ENCODE data around the gene FRYL.
"Not testable (repeated sequence)": the region's sequence is repeated elsewhere in the genome, so short reads cannot be mapped to it uniquely, and the experiment has no call there.

The FRYL gene

DNA sequence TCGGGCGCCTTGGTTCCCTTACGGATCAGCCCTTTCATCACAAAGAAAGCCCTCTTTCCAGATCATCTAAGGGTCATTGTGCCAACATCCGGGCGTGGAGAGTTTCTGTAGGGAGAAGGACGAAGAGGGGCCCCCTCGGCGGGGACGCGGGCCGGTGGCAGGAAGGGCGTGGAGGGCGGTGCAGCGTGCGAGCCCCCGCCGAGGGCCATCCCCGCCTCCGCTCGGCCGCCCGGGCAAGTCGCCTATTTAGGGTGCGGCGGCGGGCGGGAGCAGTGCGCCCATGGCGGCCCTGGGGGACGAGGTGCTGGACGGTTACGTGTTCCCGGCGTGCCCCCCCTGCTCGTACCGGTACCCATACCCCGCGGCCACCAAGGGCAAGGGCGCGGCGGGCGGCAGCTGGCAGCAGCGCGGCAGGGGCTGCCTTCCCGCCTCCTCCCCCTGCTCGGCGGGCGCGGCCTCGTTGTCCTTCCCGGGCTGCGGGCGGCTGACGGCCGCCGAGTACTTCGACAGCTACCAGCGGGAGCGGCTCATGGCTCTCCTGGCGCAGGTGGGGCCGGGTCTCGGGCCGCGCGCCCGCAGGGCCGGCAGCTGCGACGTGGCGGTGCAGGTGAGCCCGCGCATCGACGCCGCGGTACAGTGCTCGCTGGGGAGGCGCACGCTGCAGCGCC, 289.9 kb downstream of the FRYL start, which contains the start of gene ZAR1:
Gene ZAR1 (plus strand): TSS at position 241 of the 668 bp plus-strand sequence. CDS start 40 bp downstream, at position 281.
- DNase-seq (ENCODE audit: low read depth): no peak

DNA sequence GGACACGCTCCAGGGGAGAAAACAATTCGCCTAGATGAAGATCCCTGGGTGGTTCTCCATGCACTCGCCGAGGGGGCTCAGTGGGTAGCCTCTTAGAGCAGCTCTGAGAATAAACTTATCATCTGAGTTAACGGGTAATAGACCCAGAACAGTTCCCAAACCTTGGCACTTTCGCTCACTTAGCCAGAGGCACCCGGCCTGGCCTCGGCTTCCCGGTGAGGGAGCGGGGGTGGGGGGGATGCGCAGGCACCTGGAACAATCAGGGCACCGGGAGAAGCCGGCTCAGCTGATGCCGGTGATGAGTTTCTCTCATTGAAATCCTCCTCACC, 290.4 kb downstream of the FRYL start:
- no peak for DNase-seq (ENCODE audit: low read depth)

DNA sequence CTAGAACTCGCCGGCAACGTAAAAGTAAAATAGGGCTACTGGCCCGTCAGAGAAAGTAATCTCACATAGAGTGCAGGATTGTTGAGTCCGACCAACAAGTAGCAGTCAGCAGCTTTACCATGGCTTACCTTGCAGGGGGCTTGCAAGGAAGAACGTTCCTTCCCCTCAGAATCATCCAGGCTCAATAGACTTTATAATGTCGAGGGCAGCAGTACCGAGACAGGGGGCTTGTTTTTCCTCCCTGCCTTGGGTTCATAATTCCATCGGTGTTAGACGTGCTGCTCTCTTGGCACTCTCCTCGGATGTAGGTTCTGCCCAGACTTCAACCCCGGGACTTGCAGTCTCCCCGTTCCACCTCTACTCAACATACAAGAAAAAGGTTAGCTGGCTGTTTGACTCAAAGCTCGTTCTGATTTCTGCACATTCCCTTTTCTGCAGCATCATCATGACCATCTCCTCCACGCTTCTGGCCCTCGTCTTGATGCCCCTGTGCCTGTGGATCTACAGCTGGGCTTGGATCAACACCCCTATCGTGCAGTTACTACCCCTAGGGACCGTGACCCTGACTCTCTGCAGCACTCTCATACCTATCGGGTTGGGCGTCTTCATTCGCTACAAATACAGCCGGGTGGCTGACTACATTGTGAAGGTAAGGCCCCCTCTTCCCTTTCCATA, 295.4 kb downstream of the FRYL start:
- DNase-seq (ENCODE audit: low read depth): no peak

DNA sequence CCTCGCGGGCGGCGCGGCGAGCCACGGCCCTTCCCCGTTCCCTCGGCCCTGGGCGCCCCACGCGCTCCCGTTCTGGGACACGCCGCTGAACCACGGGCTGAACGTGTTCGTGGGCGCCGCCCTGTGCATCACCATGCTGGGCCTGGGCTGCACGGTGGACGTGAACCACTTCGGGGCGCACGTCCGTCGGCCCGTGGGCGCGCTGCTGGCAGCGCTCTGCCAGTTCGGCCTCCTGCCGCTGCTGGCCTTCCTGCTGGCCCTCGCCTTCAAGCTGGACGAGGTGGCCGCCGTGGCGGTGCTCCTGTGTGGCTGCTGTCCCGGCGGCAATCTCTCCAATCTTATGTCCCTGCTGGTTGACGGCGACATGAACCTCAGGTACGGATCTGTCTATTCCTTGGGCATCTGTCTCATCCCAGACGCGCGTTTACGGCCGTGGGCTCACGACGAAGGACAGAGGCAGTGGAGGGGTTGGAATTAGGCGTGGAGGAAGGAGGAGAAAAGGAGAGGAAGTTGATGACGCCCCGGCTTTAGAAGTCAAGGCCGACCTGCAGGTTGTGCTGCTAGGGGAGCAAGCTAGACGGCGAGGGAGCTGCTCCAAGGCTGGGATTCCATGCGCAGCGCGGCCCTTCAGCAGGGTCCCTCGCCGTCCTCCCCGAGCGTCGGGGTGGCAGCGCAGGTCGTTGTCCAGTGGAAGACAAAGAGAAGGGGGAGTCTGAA, 296.1 kb downstream of the FRYL start:
- DNase-seq (ENCODE audit: low read depth): no peak

DNA sequence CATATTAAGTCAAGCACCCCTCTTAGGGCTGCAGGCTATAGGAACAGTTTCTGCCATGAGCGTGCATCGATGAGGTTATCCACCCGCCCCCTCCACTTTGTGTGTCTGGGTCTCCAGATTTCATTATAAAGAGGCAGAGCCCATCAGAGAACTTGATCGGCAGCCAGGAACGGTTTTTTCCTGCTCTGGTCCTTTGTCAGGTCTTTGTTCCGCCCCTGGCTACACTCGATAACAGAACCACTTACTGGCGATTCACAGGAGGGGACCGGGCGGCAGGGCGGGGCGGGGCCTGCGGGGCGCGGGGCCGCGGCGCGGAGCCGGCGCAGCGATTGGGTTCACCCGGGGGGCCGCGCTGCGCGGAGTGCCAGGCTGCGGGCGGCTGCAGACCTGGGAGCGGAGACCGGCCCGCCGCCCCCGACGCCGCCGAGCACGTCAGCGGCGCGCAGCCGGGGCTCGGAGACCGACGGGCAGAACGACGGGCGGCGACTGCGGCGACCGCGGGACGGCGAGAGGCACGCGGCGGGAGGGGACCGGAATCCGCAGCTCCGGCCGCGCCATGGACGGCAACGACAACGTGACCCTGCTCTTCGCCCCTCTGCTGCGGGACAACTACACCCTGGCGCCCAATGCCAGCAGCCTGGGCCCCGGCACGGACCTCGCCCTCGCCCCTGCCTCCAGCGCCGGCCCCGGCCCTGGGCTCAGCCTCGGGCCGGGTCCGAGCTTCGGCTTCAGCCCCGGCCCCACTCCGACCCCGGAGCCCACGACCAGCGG, 296.9 kb downstream of the FRYL start, which contains the start of gene SLC10A4:
Gene SLC10A4 (plus strand): TSS at position 338 of the 771 bp plus-strand sequence. CDS start 219 bp downstream, at position 557.
- DNase-seq (ENCODE audit: low read depth): no peak

DNA sequence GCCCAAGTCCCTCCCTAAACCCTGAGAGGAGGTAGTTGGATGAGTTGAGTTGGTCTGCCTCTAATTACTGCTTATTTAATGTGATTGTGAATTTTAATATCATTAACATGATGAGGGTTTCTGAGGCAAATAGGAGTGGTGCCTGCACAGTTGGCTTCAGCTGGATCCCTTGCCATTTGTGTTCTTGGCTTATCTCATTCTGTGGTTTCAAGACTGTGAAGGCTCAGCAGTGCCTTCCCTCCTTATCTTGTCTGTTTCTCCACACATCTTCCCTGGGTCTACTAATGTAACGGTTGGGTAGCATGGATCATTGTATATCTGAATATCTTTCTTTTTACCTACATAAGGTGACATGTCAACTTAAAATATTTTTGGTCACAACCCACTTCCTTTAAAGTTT, 298.5 kb downstream of the FRYL start:
- no peak for DNase-seq (ENCODE audit: low read depth)

DNA sequence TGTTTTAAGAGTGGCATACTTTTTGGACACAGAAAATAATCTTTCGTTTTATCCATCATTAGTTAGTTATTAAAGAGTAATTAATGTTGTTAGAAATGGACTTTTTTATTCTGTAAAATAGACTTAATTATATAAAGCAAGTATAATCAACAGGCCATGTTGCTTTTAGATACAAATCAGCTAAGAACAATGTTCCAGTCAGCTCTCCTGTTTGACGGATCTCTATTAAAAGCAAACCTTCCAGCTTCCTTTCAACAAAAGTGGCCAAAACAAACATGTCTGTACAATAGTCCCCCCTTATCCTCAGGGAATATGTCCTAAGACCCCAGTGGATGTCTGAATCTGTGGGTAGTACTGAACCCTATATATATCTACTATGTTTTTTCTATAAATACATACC, 301.8 kb downstream of the FRYL start:
- DNase-seq (ENCODE audit: low read depth): no peak

DNA sequence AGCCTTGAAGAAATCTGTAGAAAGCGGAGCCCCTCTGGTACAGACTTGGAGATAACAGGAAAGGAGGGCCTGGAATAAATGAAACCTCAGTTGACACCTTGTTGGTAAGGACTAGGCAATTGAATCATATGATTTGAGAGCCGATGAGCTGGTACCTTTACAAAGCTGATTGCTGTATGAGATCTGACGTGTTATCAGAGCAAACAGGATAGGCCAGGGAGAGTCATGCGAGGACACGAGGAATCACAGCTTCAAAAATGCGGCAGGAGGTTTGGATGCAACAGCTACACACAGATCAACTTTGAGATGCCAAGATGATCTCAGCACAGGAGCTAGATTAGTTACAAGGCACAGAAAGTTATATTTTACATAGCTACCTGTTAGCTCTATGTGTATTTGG, 304.3 kb downstream of the FRYL start:
- no peak for DNase-seq (ENCODE audit: low read depth)

DNA sequence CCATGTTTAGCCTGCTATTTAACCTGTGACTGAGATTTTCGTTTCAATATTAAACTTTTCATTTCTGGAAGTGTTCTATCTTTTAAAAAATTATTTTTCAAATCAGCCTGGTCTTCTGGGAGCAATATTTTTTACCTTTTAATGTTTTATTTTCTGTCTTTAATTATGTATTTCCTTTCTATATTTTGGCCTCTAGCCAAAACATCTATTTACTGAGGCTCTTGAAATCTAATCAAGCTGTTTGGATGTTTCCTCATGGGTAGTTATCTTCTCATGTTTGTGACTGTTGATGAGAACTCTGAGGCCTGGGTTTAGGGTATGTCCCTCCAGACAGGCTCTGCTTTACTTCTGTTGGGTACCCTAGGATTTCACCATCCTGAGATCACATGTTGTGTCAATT, 307.3 kb downstream of the FRYL start:
- no peak for DNase-seq (ENCODE audit: low read depth)

DNA sequence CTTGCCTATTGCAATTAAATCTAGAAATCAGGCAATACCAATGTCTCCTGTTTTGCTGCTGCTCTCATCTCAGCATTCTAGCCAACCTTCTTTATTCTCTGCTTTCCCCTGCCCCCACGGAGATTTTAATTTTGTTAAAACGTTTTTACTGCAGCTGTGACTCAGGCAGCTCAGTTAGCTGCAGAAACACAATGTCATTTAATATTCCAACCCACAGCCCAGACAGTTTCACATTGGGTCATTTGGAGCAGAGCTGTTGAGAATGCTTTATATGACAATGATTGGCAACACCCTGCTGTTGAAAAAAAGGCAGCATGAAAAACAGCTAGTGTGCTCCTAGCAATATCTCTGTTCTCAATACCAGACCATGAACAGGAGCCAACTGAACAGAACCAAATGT, 309.5 kb downstream of the FRYL start:
- DNase-seq (ENCODE audit: low read depth): no peak

DNA sequence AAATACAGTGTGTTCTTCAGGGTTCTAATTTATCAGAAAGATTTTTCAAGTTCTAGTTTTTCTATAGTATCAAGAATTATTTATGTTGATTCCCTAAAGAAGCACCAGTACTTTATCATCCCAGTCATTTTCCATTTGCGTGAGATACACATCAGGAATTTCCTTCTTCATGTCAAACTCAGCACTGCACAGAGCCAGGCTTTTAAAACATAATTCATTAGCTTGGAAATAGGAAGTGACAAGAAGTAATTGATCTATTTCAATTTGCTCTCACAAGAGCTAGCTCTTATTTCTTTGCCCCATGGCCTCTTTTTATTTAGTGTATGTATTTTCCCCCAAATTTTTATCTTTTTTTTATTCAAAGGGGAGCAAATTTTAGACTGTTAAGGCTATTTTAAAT, 309.9 kb downstream of the FRYL start:
- no peak for DNase-seq (ENCODE audit: low read depth)

DNA sequence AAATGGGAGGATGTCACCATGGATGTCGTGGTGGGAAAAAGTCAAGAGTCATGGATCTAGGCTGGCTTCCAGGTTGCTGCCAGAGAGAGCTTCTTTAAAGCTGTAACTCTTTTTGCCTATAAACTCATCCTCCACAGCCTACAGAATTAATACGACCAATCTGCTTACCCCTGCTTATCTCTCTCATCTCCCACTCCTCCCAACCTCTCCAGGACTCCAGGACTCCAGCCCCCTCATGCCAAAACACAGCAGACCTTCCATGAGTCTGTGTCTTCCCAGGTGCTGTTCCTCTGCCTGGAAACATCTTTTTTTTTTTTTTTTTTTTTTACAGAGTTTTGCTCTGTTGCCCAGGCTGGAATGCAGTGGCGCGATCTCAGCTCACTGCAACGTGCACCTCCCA, 312.2 kb downstream of the FRYL start:
- no peak for DNase-seq (ENCODE audit: low read depth)

DNA sequence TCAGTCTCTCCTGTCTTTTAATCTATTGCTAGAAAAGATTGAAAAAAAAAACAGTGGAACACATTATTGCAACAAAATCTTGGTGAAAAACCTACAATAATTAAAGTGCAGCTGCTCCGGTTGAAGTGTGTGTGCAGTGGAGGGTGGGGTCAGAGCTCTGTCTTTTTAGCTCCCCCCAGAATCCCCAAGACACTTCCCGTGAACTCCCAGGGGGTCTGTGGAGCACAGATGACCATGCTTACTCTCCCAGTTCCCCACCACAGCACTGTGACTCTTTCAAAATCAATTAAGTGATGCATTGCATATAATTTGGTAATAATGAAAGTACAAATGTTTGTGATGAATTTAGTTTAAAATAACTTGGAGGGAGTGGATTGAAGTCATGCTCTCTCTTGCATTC, 312.6 kb downstream of the FRYL start:
- no peak for DNase-seq (ENCODE audit: low read depth)

DNA sequence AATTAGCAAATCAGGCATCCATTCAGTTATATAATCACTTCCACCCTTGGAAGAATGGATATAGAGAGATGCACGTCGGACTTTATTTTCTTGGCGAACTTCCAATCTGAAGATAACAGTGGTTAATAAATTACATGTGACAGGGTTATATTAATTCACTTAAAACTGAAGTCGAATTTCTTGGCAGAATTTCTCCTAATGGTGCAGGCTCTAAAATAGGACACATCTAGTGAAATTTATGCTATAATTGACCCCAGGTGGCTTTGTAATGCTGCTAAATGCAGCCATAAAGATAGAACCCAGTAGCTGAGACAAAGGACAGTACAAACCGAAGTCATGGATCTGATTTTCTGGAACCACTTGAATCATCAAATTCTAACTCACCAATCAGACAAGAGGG, 317.7 kb downstream of the FRYL start:
- no peak for DNase-seq (ENCODE audit: low read depth)

DNA sequence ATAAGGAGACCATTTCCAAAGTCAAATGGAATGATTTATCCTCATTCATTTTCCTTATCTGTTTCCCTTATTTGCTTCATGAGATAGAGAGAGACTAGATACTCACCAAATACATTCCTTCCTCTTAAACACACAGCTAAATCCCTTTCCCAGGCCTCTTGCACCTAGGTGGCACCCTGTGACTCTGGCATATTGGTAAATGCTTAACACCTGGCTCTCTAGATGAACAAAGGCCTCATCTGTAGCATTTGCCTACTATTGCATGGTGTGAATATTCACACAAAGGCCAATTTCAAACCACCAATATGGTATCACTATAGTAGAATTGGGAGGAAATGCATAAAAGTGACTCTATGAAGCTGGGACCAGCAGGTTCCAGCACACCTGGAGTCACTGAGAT, 319.1 kb downstream of the FRYL start:
- DNase-seq (ENCODE audit: low read depth): no peak

DNA sequence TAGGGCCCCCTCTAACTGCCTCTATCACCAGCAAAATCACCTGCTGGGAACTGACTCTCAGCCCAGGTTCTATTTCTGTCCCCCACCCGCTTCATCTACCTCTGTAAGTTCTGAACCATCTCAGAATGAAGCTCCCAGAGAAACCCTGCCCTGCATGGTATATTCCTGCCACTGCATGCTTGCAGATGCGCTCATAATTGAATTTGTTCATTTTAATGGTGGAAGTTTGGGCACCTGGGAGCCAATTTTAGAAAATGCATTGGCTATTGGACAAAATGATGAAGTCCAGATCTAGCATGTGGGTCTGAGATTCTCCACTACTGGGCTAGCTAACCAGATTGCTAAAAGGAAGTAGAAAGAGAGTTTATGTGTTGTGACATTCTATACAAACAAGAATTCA, 325.5 kb downstream of the FRYL start:
- DNase-seq (ENCODE audit: low read depth): no peak

DNA sequence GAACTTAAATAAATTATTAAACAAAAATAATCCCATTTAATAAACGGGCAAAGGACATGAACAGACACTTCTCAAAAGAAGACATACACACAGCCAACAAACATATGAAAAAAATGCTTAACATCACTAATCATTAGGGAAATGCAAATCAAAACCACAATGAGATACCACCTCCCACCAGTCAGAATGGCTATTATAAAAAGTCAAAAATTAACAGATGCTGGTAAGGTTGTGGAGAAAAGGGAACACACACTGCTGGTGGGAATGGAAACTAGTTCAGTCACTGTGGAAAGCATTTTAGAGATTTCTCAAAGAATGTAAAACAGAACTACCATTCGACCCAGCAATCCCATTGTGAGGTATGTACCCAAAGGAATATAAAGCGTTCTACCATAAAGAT, 328.4 kb downstream of the FRYL start:
- not testable (repeated sequence) for DNase-seq (ENCODE audit: low read depth)

DNA sequence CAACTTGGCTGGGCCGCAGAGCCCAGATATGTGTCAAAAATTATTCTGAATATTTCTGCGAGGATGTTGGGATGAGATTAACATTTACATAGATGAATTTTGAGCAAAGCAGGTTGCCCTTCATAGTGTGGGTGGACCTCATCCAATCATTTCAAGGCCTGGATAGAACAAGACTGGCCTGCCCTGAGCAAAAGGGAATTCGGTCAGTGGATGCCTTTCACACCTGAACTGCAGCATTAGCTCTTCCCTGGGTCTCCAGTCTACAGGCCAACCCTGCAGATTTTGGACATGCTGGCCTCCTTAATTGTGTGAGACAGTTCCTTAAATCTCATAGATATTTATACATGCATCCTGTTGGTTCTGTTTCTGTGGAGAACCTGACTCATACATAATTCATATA, 329.3 kb downstream of the FRYL start:
- DNase-seq (ENCODE audit: low read depth): no peak

DNA sequence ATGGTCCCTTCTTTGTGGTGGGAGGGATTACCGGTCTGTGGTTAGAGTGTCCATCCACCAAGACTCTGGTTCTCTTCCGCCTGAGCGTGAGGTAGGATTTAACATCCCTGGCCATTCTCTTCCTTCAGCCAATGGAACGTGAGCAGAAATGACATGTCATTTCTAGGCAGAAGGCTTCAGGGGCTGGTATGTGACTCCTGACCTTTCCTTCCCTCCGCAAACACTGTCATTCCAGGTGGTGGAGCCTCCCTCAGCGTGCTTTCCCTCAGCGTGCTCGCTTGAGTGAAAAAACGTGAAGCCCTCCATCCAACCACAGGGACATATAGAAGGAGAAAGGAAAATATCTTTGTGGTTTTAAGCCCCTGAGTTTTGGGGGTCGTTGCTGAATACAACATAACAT, 330.9 kb downstream of the FRYL start:
- DNase-seq (ENCODE audit: low read depth): no peak
